K562 (cell line): ENCODE results near the gene USP2. TPM values are rescaled to one million over a fixed set of nuclear protein-coding genes. Genes with fewer than 3 reads are reported as not detected.

ENCODE experiments used
- ZFX ChIP-seq: sonication (generic); formaldehyde crosslinking; IDR thresholded peaks from 2 replicates; pipeline ENCODE4 v1.8.0; 2022; ENCODE audit warnings: mild to moderate bottlenecking, missing genetic modification reagents, moderate library complexity
- ZNF165 ChIP-seq: fragments of 250-450 bp; sonication (Bioruptor Pico); IDR thresholded peaks from 2 replicates; pipeline ENCODE4 v1.4.0; 2020; ENCODE audit warnings: borderline replicate concordance
- ZNF79 ChIP-seq: fragments of 250-450 bp; sonication (Bioruptor Pico); IDR thresholded peaks from 2 replicates; pipeline ENCODE4 v1.4.0; 2020; ENCODE audit warnings: low read depth, mild to moderate bottlenecking, moderate library complexity
- polyA plus RNA-seq, 8 experiments: library from polyadenylated mRNA; depleted of rRNA in 4 of 8; stranded (reverse) in 5 of 8; unstranded in 3 of 8; fragments of >200 nt; fragmentation: Nextera tagmentation in 2 of 8; fragmentation: Illumina TruSeq in 1 of 8; extraction: Ambion mirVana in 2 of 8; extraction: Trizol in 1 of 8; gene quantifications; 2 replicates each; pipeline versions ENCODE4 v1.2.1 to v1.2.3, GENCODE V29; 2011 to 2014; ENCODE audit warnings: inconsistent platforms in 1 of 8, missing spikeins in 1 of 8
- total RNA-seq, 7 experiments: library from RNA; depleted of rRNA in 6 of 7; stranded (reverse); fragments of >200 nt in 6 of 7; fragmentation: Illumina TruSeq in 2 of 7; extraction: Trizol in 2 of 7; gene quantifications; 2 replicates each; pipeline versions ENCODE4 v1.2.1 to v1.2.3, GENCODE V29; 2011 to 2021; ENCODE audit warnings: low replicate concordance in 1 of 7
- TF ChIP-seq, protein P1 (sequence below), 2 experiments: fragments of 150-350 bp in 1 of 2; IDR thresholded peaks; 2 replicates each; pipeline ENCODE4 v1.6.1; 2012 to 2016; ENCODE audit warnings: low read depth in 2 of 2, low read length in 2 of 2, mild to moderate bottlenecking in 1 of 2, moderate library complexity in 1 of 2
- TF ChIP-seq, protein P2 (sequence below), 2 experiments: fragments of 450-650 bp; IDR thresholded peaks; 2 replicates each; pipeline ENCODE4 v1.6.1; 2016; ENCODE audit warnings: mild to moderate bottlenecking in 2 of 2, borderline replicate concordance in 1 of 2, low read depth in 1 of 2, moderate library complexity in 1 of 2
- TF ChIP-seq, protein P3 (sequence below): sonication (generic); formaldehyde crosslinking; IDR thresholded peaks from 2 replicates; pipeline ENCODE4 v1.8.1; 2023; ENCODE audit warnings: mild to moderate bottlenecking, missing genetic modification reagents
- TF ChIP-seq, protein P4 (sequence below): fragments of 450-650 bp; formaldehyde crosslinking; IDR thresholded peaks from 2 replicates; pipeline ENCODE4 v1.4.0; 2020; ENCODE audit warnings: mild to moderate bottlenecking, mixed read lengths

USP2 gene
- total and polyA plus RNA-seq, 9 of the 15 experiments (the other 6 are each of a cell fraction or from before 2014, with no cell fraction given): 2.8 to 16.9 (median 3.9) TPM

- TF ChIP-seq, protein P1, sequence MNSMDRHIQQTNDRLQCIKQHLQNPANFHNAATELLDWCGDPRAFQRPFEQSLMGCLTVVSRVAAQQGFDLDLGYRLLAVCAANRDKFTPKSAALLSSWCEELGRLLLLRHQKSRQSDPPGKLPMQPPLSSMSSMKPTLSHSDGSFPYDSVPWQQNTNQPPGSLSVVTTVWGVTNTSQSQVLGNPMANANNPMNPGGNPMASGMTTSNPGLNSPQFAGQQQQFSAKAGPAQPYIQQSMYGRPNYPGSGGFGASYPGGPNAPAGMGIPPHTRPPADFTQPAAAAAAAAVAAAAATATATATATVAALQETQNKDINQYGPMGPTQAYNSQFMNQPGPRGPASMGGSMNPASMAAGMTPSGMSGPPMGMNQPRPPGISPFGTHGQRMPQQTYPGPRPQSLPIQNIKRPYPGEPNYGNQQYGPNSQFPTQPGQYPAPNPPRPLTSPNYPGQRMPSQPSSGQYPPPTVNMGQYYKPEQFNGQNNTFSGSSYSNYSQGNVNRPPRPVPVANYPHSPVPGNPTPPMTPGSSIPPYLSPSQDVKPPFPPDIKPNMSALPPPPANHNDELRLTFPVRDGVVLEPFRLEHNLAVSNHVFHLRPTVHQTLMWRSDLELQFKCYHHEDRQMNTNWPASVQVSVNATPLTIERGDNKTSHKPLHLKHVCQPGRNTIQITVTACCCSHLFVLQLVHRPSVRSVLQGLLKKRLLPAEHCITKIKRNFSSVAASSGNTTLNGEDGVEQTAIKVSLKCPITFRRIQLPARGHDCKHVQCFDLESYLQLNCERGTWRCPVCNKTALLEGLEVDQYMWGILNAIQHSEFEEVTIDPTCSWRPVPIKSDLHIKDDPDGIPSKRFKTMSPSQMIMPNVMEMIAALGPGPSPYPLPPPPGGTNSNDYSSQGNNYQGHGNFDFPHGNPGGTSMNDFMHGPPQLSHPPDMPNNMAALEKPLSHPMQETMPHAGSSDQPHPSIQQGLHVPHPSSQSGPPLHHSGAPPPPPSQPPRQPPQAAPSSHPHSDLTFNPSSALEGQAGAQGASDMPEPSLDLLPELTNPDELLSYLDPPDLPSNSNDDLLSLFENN (IDR thresholded peaks at IDR 0.05; ENCODE audit: low read depth in 2 of 2, low read length in 2 of 2): no peak
- TF ChIP-seq, protein P2, sequence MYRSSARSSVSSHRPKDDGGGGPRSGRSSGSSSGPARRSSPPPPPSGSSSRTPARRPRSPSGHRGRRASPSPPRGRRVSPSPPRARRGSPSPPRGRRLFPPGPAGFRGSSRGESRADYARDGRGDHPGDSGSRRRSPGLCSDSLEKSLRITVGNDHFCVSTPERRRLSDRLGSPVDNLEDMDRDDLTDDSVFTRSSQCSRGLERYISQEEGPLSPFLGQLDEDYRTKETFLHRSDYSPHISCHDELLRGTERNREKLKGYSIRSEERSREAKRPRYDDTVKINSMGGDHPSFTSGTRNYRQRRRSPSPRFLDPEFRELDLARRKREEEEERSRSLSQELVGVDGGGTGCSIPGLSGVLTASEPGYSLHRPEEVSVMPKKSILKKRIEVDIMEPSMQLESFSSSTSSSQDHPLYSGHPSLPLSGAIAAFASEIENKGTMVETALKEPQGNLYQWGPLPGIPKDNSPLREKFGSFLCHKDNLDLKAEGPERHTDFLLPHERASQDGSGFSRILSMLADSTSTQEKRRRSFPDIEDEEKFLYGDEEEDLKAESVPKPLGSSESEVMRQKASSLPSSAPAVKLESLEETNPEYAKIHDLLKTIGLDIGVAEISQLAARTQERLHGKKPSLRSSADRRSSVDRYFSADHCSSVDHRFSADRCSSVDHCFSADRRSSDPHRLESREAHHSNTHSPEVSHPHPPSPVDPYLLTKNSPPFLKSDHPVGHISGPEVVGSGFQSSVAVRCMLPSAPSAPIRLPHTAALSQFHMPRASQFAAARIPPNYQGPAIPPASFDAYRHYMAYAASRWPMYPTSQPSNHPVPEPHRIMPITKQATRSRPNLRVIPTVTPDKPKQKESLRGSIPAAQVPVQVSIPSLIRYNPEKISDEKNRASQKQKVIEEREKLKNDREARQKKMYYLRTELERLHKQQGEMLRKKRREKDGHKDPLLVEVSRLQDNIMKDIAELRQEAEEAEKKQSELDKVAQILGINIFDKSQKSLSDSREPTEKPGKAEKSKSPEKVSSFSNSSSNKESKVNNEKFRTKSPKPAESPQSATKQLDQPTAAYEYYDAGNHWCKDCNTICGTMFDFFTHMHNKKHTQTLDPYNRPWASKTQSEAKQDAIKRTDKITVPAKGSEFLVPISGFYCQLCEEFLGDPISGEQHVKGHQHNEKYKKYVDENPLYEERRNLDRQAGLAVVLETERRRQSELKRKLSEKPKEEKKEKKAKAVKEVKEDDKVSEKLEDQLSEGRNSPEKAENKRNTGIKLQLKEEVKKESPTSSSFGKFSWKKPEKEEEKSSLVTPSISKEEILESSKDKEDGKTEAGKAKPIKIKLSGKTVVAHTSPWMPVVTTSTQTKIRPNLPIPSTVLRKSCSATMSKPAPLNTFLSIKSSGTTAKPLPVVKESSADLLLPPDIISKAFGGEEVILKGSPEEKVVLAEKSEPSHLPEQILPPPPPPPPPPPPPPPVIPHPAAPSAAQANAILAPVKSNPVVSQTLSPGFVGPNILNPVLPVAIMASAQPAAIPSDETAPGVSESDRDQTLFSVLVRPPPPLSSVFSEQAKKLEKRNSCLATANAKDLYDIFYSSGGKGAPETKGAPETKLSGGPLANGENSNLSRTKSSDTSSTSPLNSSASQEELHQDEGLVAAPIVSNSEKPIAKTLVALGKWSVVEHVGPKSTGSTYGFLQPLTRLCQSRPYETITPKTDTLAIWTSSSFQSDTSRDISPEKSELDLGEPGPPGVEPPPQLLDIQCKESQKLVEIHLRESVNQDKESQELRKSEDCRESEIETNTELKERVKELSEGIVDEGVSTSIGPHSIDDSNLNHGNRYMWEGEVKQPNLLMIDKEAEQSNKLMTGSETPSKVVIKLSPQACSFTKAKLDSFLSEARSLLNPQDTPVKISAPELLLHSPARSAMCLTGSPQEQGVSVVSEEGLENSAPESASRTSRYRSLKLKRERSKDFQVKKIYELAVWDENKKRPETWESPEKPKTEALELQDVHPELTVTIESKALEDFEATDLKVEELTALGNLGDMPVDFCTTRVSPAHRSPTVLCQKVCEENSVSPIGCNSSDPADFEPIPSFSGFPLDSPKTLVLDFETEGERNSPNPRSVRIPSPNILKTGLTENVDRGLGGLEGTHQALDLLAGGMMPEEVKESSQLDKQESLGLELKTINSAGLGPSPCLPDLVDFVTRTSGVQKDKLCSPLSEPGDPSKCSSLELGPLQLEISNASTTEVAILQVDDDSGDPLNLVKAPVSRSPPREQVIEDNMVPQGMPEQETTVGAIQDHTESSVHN (IDR thresholded peaks at IDR 0.05; ENCODE audit: borderline replicate concordance in 1 of 2, low read depth in 1 of 2): peak in 1 of 2 experiments; percentile 38; a peak in 1 of 4 replicates
- TF ChIP-seq, protein P3, sequence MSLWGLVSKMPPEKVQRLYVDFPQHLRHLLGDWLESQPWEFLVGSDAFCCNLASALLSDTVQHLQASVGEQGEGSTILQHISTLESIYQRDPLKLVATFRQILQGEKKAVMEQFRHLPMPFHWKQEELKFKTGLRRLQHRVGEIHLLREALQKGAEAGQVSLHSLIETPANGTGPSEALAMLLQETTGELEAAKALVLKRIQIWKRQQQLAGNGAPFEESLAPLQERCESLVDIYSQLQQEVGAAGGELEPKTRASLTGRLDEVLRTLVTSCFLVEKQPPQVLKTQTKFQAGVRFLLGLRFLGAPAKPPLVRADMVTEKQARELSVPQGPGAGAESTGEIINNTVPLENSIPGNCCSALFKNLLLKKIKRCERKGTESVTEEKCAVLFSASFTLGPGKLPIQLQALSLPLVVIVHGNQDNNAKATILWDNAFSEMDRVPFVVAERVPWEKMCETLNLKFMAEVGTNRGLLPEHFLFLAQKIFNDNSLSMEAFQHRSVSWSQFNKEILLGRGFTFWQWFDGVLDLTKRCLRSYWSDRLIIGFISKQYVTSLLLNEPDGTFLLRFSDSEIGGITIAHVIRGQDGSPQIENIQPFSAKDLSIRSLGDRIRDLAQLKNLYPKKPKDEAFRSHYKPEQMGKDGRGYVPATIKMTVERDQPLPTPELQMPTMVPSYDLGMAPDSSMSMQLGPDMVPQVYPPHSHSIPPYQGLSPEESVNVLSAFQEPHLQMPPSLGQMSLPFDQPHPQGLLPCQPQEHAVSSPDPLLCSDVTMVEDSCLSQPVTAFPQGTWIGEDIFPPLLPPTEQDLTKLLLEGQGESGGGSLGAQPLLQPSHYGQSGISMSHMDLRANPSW (CRISPR knock-in tag): no peak
- TF ChIP-seq ZFX (CRISPR knock-in tag): no peak
- TF ChIP-seq, protein P4, sequence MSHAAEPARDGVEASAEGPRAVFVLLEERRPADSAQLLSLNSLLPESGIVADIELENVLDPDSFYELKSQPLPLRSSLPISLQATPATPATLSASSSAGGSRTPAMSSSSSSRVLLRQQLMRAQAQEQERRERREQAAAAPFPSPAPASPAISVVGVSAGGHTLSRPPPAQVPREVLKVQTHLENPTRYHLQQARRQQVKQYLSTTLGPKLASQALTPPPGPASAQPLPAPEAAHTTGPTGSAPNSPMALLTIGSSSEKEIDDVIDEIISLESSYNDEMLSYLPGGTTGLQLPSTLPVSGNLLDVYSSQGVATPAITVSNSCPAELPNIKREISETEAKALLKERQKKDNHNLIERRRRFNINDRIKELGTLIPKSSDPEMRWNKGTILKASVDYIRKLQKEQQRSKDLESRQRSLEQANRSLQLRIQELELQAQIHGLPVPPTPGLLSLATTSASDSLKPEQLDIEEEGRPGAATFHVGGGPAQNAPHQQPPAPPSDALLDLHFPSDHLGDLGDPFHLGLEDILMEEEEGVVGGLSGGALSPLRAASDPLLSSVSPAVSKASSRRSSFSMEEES (CRISPR knock-in tag): no peak
- no peak for TF ChIP-seq ZNF165 (CRISPR knock-in tag)
- TF ChIP-seq ZNF79 (CRISPR knock-in tag): no peak
These were observed 20.3 kb downstream of the USP2 start (continued) for GRCh38 chr11:119361056-119361787.
